ENCODE measurements around the gene TAS2R42. TPM values are rescaled to one million over a fixed set of nuclear protein-coding genes. Genes with fewer than 3 reads are reported as not detected.

The TAS2R42 gene
- polyA plus RNA-seq, 1 experiment = not detected

- TF ChIP-seq CTCF (IDR thresholded peaks at IDR 0.05; ENCODE audit: low read depth, low read length) = no peak
- DNase-seq (ENCODE audit: low read depth, low spot score) = no peak
- H3K27ac ChIP-seq (ENCODE audit: low read depth, low read length) = no peak overlapping the region
- H3K9me3 ChIP-seq (ENCODE audit: control insufficient read depth, insufficient read depth, low read length) = peaks cover 3% of the 10 kb centered on the region; the same call in 1 of the 2 replicates
- no peaks in the 10 kb centered on the region for H3K27me3 ChIP-seq (ENCODE audit: control insufficient read depth, insufficient read depth, low read length)
- CTCF ChIA-PET = no interaction called here
- no peak overlapping the region for H3K4me3 ChIP-seq (ENCODE audit: low read depth, low read length)
- POLR2A ChIA-PET = no interaction called here
Observed at GRCh38 chr12:11152725-11153124, 34.0 kb downstream of the TAS2R42 start.

DNA sequence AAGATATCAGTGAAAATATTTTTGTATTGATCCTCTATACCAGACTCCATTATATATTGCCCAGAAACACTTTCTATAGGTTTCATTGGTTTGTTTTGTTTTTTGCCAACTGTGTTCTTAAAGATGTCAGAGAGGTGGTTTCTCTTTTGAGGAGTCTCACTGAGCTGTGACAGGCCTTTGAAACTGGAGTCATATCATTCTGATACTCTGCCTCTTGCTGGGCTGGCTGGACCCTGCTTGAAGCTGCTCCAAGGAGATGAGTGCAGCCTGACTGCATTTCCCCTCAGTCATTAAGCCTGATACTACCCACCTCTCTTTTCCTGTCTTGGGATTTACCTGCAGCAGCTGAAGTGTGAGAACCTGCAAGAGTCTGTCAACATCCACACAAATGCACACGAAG lies 35.9 kb downstream of the TAS2R42 start:
- POLR2A ChIA-PET = no interaction called here
- Histone ChIP-seq H3K27ac (ENCODE audit: low read depth, low read length) (no peak overlapping the region), H3K27me3 (ENCODE audit: control insufficient read depth, insufficient read depth, low read length) (no peaks in the 10 kb centered on the region), H3K9me3 (ENCODE audit: control insufficient read depth, insufficient read depth, low read length) (peaks cover 3% of the 10 kb centered on the region; the same call in 1 of the 2 replicates), H3K4me3 (ENCODE audit: low read depth, low read length) (no peak overlapping the region)
- CTCF ChIA-PET = no interaction called here
- DNase-seq (ENCODE audit: low read depth, low spot score) = no peak
- TF ChIP-seq CTCF (IDR thresholded peaks at IDR 0.05; ENCODE audit: low read depth, low read length) = no peak

DNA sequence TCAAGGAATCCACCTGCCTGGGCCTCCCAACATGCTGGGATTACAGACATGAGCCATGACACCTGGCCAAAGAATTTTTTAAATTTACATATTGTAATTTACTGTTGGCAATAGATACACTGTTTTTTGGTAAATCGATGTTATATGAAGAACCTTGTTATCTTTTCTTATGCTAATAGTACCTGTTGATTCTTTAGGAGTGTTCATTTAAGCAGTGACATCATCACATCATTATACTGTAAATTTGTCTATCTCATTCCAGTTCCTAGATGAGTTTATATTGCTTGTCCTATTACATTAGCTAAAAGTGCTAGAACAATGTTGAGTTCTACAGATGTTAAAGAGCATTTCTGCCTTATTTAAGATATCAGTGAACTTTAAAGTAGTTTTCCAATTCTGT lies 39.3 kb downstream of the TAS2R42 start:
- no peak for DNase-seq (ENCODE audit: low read depth, low spot score)
- TF ChIP-seq CTCF (IDR thresholded peaks at IDR 0.05; ENCODE audit: low read depth, low read length) = no peak
- Histone ChIP-seq H3K4me3 (ENCODE audit: low read depth, low read length) (no peak overlapping the region), H3K27me3 (ENCODE audit: control insufficient read depth, insufficient read depth, low read length) (no peaks in the 10 kb centered on the region), H3K9me3 (ENCODE audit: control insufficient read depth, insufficient read depth, low read length) (peaks cover 3% of the 10 kb centered on the region; the same call in 1 of the 2 replicates), H3K27ac (ENCODE audit: low read depth, low read length) (no peak overlapping the region)
- CTCF ChIA-PET = no interaction called here
- POLR2A ChIA-PET = interaction anchor here (1.5 kb wide), 1 partner anchor 24 kb away, joined by 3 read pairs; the partner anchor contains the start of gene SMIM10L1

DNA sequence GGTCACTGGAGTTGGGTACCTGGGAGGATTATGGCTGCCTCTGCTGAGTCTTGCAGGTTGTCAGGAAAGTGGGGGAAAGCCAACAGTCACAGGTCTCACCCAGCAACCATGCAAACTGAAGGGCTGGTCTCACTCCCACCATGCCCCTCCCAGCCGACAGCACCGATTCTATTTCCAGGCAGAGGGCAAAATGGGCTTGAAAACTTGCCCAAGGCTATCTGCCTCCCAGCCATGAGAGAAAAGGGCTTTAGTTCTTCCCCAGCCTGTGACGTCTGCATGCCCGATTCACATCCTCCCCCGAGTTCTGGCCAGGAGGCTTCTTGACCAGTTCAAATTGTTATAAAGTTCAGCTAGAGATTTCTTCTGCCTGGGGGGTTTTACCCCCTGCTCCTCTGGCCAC lies 42.4 kb downstream of the TAS2R42 start:
- no peak overlapping the region for H3K4me3 ChIP-seq (ENCODE audit: low read depth, low read length)
- POLR2A ChIA-PET = no interaction called here
- no peak overlapping the region for H3K27ac ChIP-seq (ENCODE audit: low read depth, low read length)
- no peak for TF ChIP-seq CTCF (IDR thresholded peaks at IDR 0.05; ENCODE audit: low read depth, low read length)
- DNase-seq (ENCODE audit: low read depth, low spot score) = no peak
- CTCF ChIA-PET = no interaction called here
- H3K9me3 ChIP-seq (ENCODE audit: control insufficient read depth, insufficient read depth, low read length) = no peaks in the 10 kb centered on the region; the same call in 1 of the 2 replicates
- no peaks in the 10 kb centered on the region for H3K27me3 ChIP-seq (ENCODE audit: control insufficient read depth, insufficient read depth, low read length)

DNA sequence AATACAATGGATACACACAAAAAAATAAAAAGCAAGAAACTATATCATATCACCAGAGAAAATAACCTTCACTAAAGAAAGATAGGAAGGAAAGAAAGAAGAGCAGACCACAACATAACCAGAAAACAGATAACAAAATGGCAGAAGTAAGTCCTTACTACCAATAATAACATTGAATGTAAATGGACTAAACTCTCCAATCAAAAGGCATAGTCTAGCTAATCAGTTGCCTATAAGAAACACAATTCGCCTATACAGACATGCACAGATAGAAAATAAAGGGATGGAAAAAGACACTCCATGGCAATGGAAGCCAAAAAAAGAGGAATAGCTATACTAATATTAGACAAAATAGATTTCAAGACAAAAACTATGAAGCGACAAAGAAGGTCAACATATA lies 43.4 kb downstream of the TAS2R42 start:
- no peaks in the 10 kb centered on the region for H3K27me3 ChIP-seq (ENCODE audit: control insufficient read depth, insufficient read depth, low read length)
- CTCF ChIA-PET = no interaction called here
- TF ChIP-seq CTCF (IDR thresholded peaks at IDR 0.05; ENCODE audit: low read depth, low read length) = no peak
- no peaks in the 10 kb centered on the region; the same call in 1 of the 2 replicates for H3K9me3 ChIP-seq (ENCODE audit: control insufficient read depth, insufficient read depth, low read length)
- no peak overlapping the region for H3K4me3 ChIP-seq (ENCODE audit: low read depth, low read length)
- no peak for DNase-seq (ENCODE audit: low read depth, low spot score)
- POLR2A ChIA-PET = no interaction called here
- H3K27ac ChIP-seq (ENCODE audit: low read depth, low read length) = no peak overlapping the region

Data from AG04450 (cell line).